GM23248 (cell line): Measurements from ENCODE around the gene DHRS7B. TPM values are rescaled to one million over a fixed set of nuclear protein-coding genes. Genes with fewer than 3 reads are reported as not detected.

ENCODE experiments used
- DNase-seq: peaks from one replicate; pipeline ENCODE4 v3.0.0-alpha.2; 2015
- H2AFZ ChIP-seq: fragments of 200-600 bp; sonication (generic); 2 replicates; pipeline ENCODE4 v1.6.1; 2016; ENCODE audit warnings: antibody characterized with exemption
- H3F3A ChIP-seq: fragments of 200-600 bp; sonication (generic); 2 replicates; pipeline ENCODE4 v1.6.1; 2016; ENCODE audit warnings: mild to moderate bottlenecking, antibody characterized with exemption, mixed run types; ENCODE audit not compliant: insufficient read depth
- H3K27ac ChIP-seq: fragments of 200-600 bp; sonication (generic); 2 replicates; pipeline ENCODE4 v1.5.1; 2016; ENCODE audit warnings: mild to moderate bottlenecking
- H3K27me3 ChIP-seq: fragments of 200-600 bp; sonication (generic); replicated peaks from 2 replicates; pipeline ENCODE4 v1.6.1; 2016; ENCODE audit warnings: mild to moderate bottlenecking; ENCODE audit not compliant: insufficient read depth
- H3K36me3 ChIP-seq: fragments of 200-600 bp; sonication (generic); 2 replicates; pipeline ENCODE4 v1.6.1; 2016; ENCODE audit warnings: low read depth, mild to moderate bottlenecking
- H3K4me1 ChIP-seq: fragments of 200-600 bp; sonication (generic); 2 replicates; pipeline ENCODE4 v1.6.1; 2016; ENCODE audit warnings: mild to moderate bottlenecking; ENCODE audit not compliant: insufficient read depth
- H3K4me2 ChIP-seq: fragments of 200-600 bp; sonication (generic); one replicate; pipeline ENCODE4 v1.6.1; 2016; ENCODE audit warnings: mild to moderate bottlenecking; ENCODE audit not compliant: unreplicated experiment
- H3K4me3 ChIP-seq: fragments of 200-600 bp; sonication (generic); 2 replicates; pipeline ENCODE4 v1.5.1; 2016; ENCODE audit warnings: mild to moderate bottlenecking
- H3K79me2 ChIP-seq: fragments of 200-600 bp; sonication (generic); 2 replicates; pipeline ENCODE4 v1.6.1; 2016; ENCODE audit warnings: mild to moderate bottlenecking; ENCODE audit not compliant: insufficient read depth
- H3K9ac ChIP-seq: fragments of 200-600 bp; sonication (generic); 2 replicates; pipeline ENCODE4 v1.6.1; 2016; ENCODE audit warnings: mild to moderate bottlenecking
- H3K9me2 ChIP-seq: fragments of 200-600 bp; sonication (generic); 2 replicates; pipeline ENCODE4 v1.6.1; 2016; ENCODE audit warnings: mixed run types, mild to moderate bottlenecking, moderate library complexity; ENCODE audit not compliant: insufficient read depth
- H3K9me3 ChIP-seq: fragments of 200-600 bp; sonication (generic); one replicate; pipeline ENCODE4 v1.6.1; 2017; ENCODE audit warnings: low read depth
- H4K20me1 ChIP-seq: fragments of 200-600 bp; sonication (generic); 2 replicates; pipeline ENCODE4 v1.6.0; 2016; ENCODE audit not compliant: insufficient read depth
- EZH2 ChIP-seq: fragments of 200-600 bp; sonication (generic); IDR thresholded peaks from 2 replicates; pipeline ENCODE4 v1.6.1; 2018; ENCODE audit warnings: antibody characterized with exemption, mild to moderate bottlenecking; ENCODE audit not compliant: insufficient read depth, poor library complexity, severe bottlenecking
- EZH2phosphoT487 ChIP-seq: fragments of 200-600 bp; sonication (generic); IDR thresholded peaks from 2 replicates; pipeline ENCODE4 v1.6.1; 2018; ENCODE audit warnings: antibody characterized with exemption, moderate library complexity, mild to moderate bottlenecking, low read depth; ENCODE audit not compliant: insufficient read depth
- whole genome bisulfite sequencing, 2 experiments: methylation state at CpG; one replicate each; pipeline ENCODE4 v1.1.6; 2015 to 2017; ENCODE audit warnings: low lambda C conversion rate in 2 of 2, low coverage in 1 of 2; ENCODE audit errors: missing lambda C conversion rate in 2 of 2; 5-methylcytosine and 5-hydroxymethylcytosine counted together
- in situ Hi-C: fragments of 300-500 bp; cut with MboI; formaldehyde crosslinking; loops from 2 replicates; pipeline ENCODE4 v1.15.0; 2020
- polyA plus RNA-seq: library from polyadenylated mRNA; unstranded; fragments of >200 nt; fragmentation: Nextera tagmentation; extraction: Ambion mirVana; gene quantifications from 2 replicates; pipeline ENCODE4 v1.2.1, GENCODE V29; 2016
- small RNA-seq: library from RNA; depleted of rRNA; stranded (forward); fragments of <200 nt; gene quantifications from one replicate; pipeline ENCODE3, GENCODE V24; 2014; ENCODE audit warnings: low read depth, low replicate concordance
- total RNA-seq: library from RNA; depleted of rRNA; stranded (reverse); fragments of >200 nt; shearing (Covaris generic); gene quantifications from 2 replicates; pipeline ENCODE4 v1.2.3, GENCODE V29; 2014; rRNA removed

The DHRS7B gene
- total and polyA plus RNA-seq, 2 experiments from 2014 or later, result 34.7 to 36.9 TPM

DNA sequence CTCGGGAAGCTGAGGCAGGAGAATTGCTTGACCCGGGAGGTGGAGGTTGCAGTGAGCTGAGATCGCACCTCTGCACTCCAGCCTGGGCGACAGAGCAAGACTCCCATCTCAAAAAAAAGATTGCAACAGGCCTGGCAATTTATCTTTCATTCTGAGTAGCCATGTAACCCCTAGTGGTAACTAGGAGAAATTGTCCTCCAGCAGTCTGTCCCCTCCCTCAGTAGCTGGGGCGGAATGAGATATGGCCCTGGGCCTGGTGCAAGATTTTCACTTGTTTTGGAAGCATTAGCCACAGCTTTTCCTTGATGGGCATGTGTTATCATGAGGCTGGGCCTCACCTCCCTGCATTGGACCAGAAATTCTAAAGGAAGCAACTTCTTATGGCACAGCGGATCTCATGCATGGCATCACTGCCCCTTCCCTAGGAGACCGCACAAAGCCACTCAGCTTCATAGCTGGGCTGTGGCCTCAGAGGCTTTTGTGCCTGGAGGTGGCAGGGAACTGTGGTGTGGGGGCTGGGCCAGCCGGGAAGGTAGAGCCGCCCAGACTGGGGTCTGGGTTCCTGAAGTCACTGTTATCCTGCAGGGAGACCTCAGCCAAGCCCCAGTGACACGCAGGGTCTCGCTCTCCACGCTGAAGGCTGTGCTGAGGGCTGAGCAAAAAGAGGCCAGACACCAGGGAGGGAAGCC, 113.1 kb downstream of the DHRS7B start:
- H3K36me3 ChIP-seq, result no peaks in the 10 kb centered on the region
- TF ChIP-seq EZH2phosphoT487 (no peak), EZH2 (no peak)
- H3K4me3 ChIP-seq, result no peak overlapping the region
- H3K27ac ChIP-seq, result no peak overlapping the region
- WGBS, 2 experiments, result 69 to 71% methylated on average over 12 of the region's 12 CpGs
- H4K20me1 ChIP-seq, result no peaks in the 10 kb centered on the region
- no peaks in the 10 kb centered on the region for H3K79me2 ChIP-seq
- no peak overlapping the region for H3K9ac ChIP-seq
- no peaks in the 10 kb centered on the region for H3K9me3 ChIP-seq
- no peaks in the 10 kb centered on the region for H3F3A ChIP-seq
- H2AFZ ChIP-seq, result no peak overlapping the region
- H3K9me2 ChIP-seq, result no peaks in the 10 kb centered on the region
- in situ Hi-C loops, result loop anchor here (10.0 kb wide), 1 partner anchor 75 kb away; no protein-coding TSS in a partner anchor
- DNase-seq, result peak; percentile 67
- H3K4me1 ChIP-seq, result no peaks in the 10 kb centered on the region
- H3K27me3 ChIP-seq, result no peaks in the 10 kb centered on the region
- H3K4me2 ChIP-seq, result no peak overlapping the region

DNA sequence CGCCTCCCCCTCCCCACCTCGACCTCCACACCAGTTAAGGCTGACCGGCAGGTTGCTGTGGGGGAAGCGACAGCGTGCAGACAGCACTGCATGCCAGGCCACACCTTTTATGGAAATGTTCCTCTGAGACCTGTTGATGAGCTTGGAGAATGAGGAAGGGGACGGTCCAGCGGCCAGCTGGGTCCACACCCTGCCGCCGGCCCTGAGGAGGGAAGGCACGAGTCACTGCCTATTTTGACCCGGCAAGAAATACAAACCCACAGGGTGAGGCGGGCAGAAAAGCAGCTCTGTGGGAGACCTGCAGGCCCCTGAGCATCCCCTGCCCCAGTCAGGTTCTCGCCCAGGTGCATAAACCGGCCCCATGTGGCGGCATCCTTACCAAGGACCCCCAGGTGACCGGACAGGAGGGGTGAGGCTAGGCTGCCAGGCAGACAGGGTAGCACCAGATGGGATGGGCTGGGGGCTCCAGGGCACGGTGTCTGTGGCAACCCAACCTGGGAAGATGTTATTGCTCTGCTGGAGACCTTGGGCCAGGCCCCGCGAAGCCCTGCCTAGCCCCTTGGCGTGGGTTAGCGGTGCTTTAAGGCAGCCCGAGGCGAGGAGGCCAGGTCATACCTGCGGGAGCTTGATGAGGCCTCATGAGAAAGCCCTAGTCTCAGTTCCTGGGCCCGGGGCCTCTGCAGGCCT, 113.7 kb downstream of the DHRS7B start:
- Histone ChIP-seq H4K20me1 (no peaks in the 10 kb centered on the region), H3K9me3 (no peaks in the 10 kb centered on the region), H3F3A (no peaks in the 10 kb centered on the region), H3K4me2 (no peak overlapping the region), H2AFZ (no peak overlapping the region), H3K79me2 (no peaks in the 10 kb centered on the region), H3K9ac (no peak overlapping the region), H3K4me3 (no peak overlapping the region), H3K4me1 (no peaks in the 10 kb centered on the region), H3K27me3 (no peaks in the 10 kb centered on the region), H3K27ac (no peak overlapping the region), H3K36me3 (no peaks in the 10 kb centered on the region), H3K9me2 (no peaks in the 10 kb centered on the region)
- TF ChIP-seq EZH2 (no peak), EZH2phosphoT487 (no peak)
- WGBS, 2 experiments, result 75 to 76% methylated on average over 23 to 25 of the region's 25 CpGs
- in situ Hi-C loops, result no loop called here
- no peak for DNase-seq

Small RNA genes within 50 kb of the gene (small RNA-seq; reads per million reads assigned to genes)
- gene RN7SL426P, result not detected

Other genes starting within 250 kb of the DHRS7B start
- gene USP22, start 84.0 kb upstream of the DHRS7B start, total RNA-seq, result 154 and 161 TPM in 2 replicates
- gene USP22, start 84.0 kb upstream of the DHRS7B start, polyA plus RNA-seq, result 70.6 and 75.1 TPM in 2 replicates
- gene TMEM11, start 87.2 kb downstream of the DHRS7B start, total RNA-seq, result 18.2 and 29.4 TPM in 2 replicates
- 66.5 and 66.9 TPM in 2 replicates for gene TMEM11, start 87.2 kb downstream of the DHRS7B start, polyA plus RNA-seq
- 5.0 and 9.6 TPM in 2 replicates for gene NATD1, start 126.4 kb downstream of the DHRS7B start, total RNA-seq
- 3.6 and 4.0 TPM in 2 replicates for gene NATD1, start 126.4 kb downstream of the DHRS7B start, polyA plus RNA-seq
- gene MAP2K3, start 157.7 kb downstream of the DHRS7B start, total RNA-seq, result 32.2 and 42.6 TPM in 2 replicates
- 119 and 125 TPM in 2 replicates for gene MAP2K3, start 157.7 kb downstream of the DHRS7B start, polyA plus RNA-seq
- 0.54 and 1.0 TPM in 2 replicates for gene KCNJ12, start 249.4 kb downstream of the DHRS7B start, total RNA-seq
- gene KCNJ12, start 249.4 kb downstream of the DHRS7B start, polyA plus RNA-seq, result 0.29 and 0.33 TPM in 2 replicates